GM12878 (cell line): ENCODE measurements around the gene TMSB10. TPM values are rescaled to one million over a fixed set of nuclear protein-coding genes. Genes with fewer than 3 reads are reported as not detected.

Experiments used
- ATAC-seq: fragments of 200-7000 bp; cut with Tn5 transposase; 3 replicates; pipeline ENCODE4 v1.9.1; 2020; ENCODE audit warnings: mild to moderate bottlenecking, moderate library complexity
- BruUV-seq: library from RNA; stranded (reverse); fragments of 400-500 nt; replicated peaks from 2 replicates; lab custom pipeline; 2021; lab: Mats Ljungman, UMichigan
- CTCF ChIA-PET: fragments of 300-600 bp; sonication (Branson Sonifier 250); formaldehyde crosslinking; extraction: SDS; loops from one replicate; lab custom pipeline; 2021; ENCODE audit warnings: inconsistent platforms; lab: Yijun Ruan, JAX
- POLR2A ChIA-PET: fragments of 350-600 bp; formaldehyde crosslinking; extraction: SDS; loops from one replicate; lab custom pipeline; 2021; ENCODE audit warnings: inconsistent platforms; lab: Charles Lee
- RAD21 ChIA-PET: fragments of 300-600 bp; sonication (Branson Sonifier 250); formaldehyde crosslinking; loops from one replicate; lab custom pipeline; 2023; ENCODE audit warnings: antibody characterized with exemption; ENCODE audit not compliant: unreplicated experiment; lab: Charles Lee
- SMC1A ChIA-PET: fragments of 300-600 bp; sonication (Branson Sonifier 250); formaldehyde crosslinking; loops from one replicate; lab custom pipeline; 2023; ENCODE audit not compliant: unreplicated experiment, uncharacterized antibody; lab: Charles Lee
- DNase-seq: peaks from one replicate; pipeline ENCODE4 v3.0.0-alpha.2; 2011; ENCODE audit warnings: low read depth, low spot score
- FAIRE-seq: peaks from 3 replicates; lab custom pipeline; 2011; peaks lifted over from hg19 to GRCh38; lab: Jason Lieb, UNC
- H2AFZ ChIP-seq: 2 replicates; pipeline ENCODE4 v1.6.0; 2011; ENCODE audit warnings: low read depth, low read length, control low read depth; ENCODE audit not compliant: control insufficient read depth
- H3K27ac ChIP-seq: 2 replicates; pipeline ENCODE4 v1.5.1; 2011; ENCODE audit warnings: control low read depth; ENCODE audit not compliant: control insufficient read depth, insufficient read depth
- H3K27me3 ChIP-seq, 2 experiments: replicated peaks in 1 of 2; 2 replicates each; pipeline versions ENCODE4 v1.6.0 to v1.6.1; 2011; ENCODE audit warnings: low read length in 1 of 2; ENCODE audit not compliant: control insufficient read depth in 2 of 2, insufficient read depth in 2 of 2
- H3K36me3 ChIP-seq, 2 experiments: 2 replicates each; pipeline ENCODE4 v1.5.1; 2011; ENCODE audit warnings: low read length in 1 of 2; ENCODE audit not compliant: control insufficient read depth in 2 of 2, insufficient read depth in 2 of 2
- H3K4me1 ChIP-seq: 2 replicates; pipeline ENCODE4 v1.6.1; 2011; ENCODE audit warnings: mild to moderate bottlenecking, low read length, moderate library complexity, mixed read lengths; ENCODE audit not compliant: control insufficient read depth, insufficient read depth
- H3K4me2 ChIP-seq: 2 replicates; pipeline ENCODE4 v1.6.0; 2011; ENCODE audit warnings: control low read depth; ENCODE audit not compliant: control insufficient read depth, insufficient read depth
- H3K4me3 ChIP-seq: fragments of 200-600 bp; sonication (generic); 2 replicates; pipeline ENCODE4 v1.5.1; 2016
- H3K79me2 ChIP-seq: 2 replicates; pipeline ENCODE4 v1.6.0; 2011; ENCODE audit warnings: low read length; ENCODE audit not compliant: control insufficient read depth, insufficient read depth
- H3K9ac ChIP-seq: 2 replicates; pipeline ENCODE4 v1.8.0; 2011; ENCODE audit warnings: low read length, control low read depth, mixed read lengths; ENCODE audit not compliant: control insufficient read depth, insufficient read depth
- H3K9me3 ChIP-seq: replicated peaks from 3 replicates; pipeline ENCODE4 v1.5.1; 2011; ENCODE audit warnings: mild to moderate bottlenecking, low read length; ENCODE audit not compliant: control insufficient read depth, insufficient read depth
- H4K20me1 ChIP-seq: 2 replicates; pipeline ENCODE4 v1.6.0; 2011; ENCODE audit not compliant: control insufficient read depth, insufficient read depth
- BCL3 ChIP-seq: IDR thresholded peaks from 2 replicates; pipeline ENCODE4 v1.6.1; 2011; ENCODE audit warnings: borderline replicate concordance, low read depth, mild to moderate bottlenecking, moderate library complexity, low read length; ENCODE audit not compliant: insufficient read depth, poor library complexity, severe bottlenecking
- CBFB ChIP-seq: IDR thresholded peaks from 2 replicates; pipeline ENCODE4 v1.6.1; 2016; ENCODE audit warnings: antibody characterized with exemption, low read depth
- MLLT1 ChIP-seq: fragments of 450-650 bp; IDR thresholded peaks from 2 replicates; pipeline ENCODE4 v1.6.1; 2016; ENCODE audit warnings: mild to moderate bottlenecking
- NFYA ChIP-seq: IDR thresholded peaks from 2 replicates; pipeline ENCODE4 v1.6.1; 2011; ENCODE audit warnings: low read depth, mild to moderate bottlenecking, low read length, improper control_type of control experiment, borderline replicate concordance
- NR2C2 ChIP-seq: IDR thresholded peaks from 2 replicates; pipeline ENCODE4 v1.6.1; 2011; ENCODE audit warnings: borderline replicate concordance, low read depth; ENCODE audit not compliant: control insufficient read depth, insufficient read length
- POLR2A ChIP-seq: IDR thresholded peaks from 2 replicates; pipeline ENCODE4 v1.6.1; 2011; ENCODE audit warnings: low read depth, mild to moderate bottlenecking, low read length
- SKIL ChIP-seq: fragments of 450-650 bp; IDR thresholded peaks from 2 replicates; pipeline ENCODE4 v1.6.1; 2017; ENCODE audit warnings: mild to moderate bottlenecking, low read depth, inconsistent platforms; ENCODE audit not compliant: poor library complexity, severe bottlenecking
- SPI1 ChIP-seq: IDR thresholded peaks from 2 replicates; pipeline ENCODE4 v1.6.1; 2011; ENCODE audit warnings: low read depth, mild to moderate bottlenecking, low read length, moderate library complexity, borderline replicate concordance; ENCODE audit not compliant: insufficient read depth
- TAF1 ChIP-seq: IDR thresholded peaks from 2 replicates; pipeline ENCODE4 v1.6.1; 2011; ENCODE audit warnings: mild to moderate bottlenecking, low read depth, low read length, borderline replicate concordance
- TCF3 ChIP-seq: IDR thresholded peaks from 2 replicates; pipeline ENCODE4 v1.6.1; 2012; ENCODE audit warnings: low read depth, mild to moderate bottlenecking, low read length, borderline replicate concordance; ENCODE audit not compliant: insufficient read depth
- ZBTB11 ChIP-seq: fragments of 450-650 bp; formaldehyde crosslinking; IDR thresholded peaks from 2 replicates; pipeline ENCODE4 v1.5.0; 2022; ENCODE audit warnings: mild to moderate bottlenecking, missing genetic modification characterization
- ZNF274 ChIP-seq: IDR thresholded peaks from one replicate; pipeline ENCODE4 v1.8.0; 2011; ENCODE audit not compliant: insufficient read length, insufficient read depth
- ZNF622 ChIP-seq: fragments of 450-650 bp; IDR thresholded peaks from 2 replicates; pipeline ENCODE4 v1.6.1; 2017; ENCODE audit warnings: mild to moderate bottlenecking, inconsistent platforms
- WGBS: methylation state at CpG from one replicate; pipeline ENCODE4 v1.1.6; 2016; ENCODE audit warnings: low lambda C conversion rate; ENCODE audit not compliant: insufficient replicate concordance, insufficient coverage; ENCODE audit errors: missing lambda C conversion rate; 5-methylcytosine and 5-hydroxymethylcytosine counted together
- in situ Hi-C: fragments of 300-500 bp; cut with MboI; formaldehyde crosslinking; loops from 9 replicates; pipeline ENCODE4 v1.14.3; 2018; ENCODE audit warnings: mixed read lengths
- intact Hi-C: fragments of 100-400 bp; cut with micrococcal nuclease; formaldehyde crosslinking; loops from one replicate; pipeline ENCODE4 v1.14.2; 2022; ENCODE audit not compliant: unreplicated experiment
- polyA plus RNA-seq, 11 experiments: library from polyadenylated mRNA; depleted of rRNA in 4 of 11; unstranded in 6 of 11; stranded (reverse) in 5 of 11; fragments of >200 nt; fragmentation: Nextera tagmentation in 4 of 11; fragmentation: Illumina TruSeq in 1 of 11; extraction: Ambion mirVana in 4 of 11; extraction: Trizol in 1 of 11; gene quantifications; 1 replicate in 1 of 11; 2 replicates in 10 of 11; pipeline versions ENCODE4 v1.2.1 to v1.2.3, GENCODE V29; 2011 to 2016; ENCODE audit warnings: inconsistent platforms in 2 of 11, missing spikeins in 2 of 11, low read depth in 1 of 11
- total RNA-seq, 4 experiments: library from RNA; depleted of rRNA in 3 of 4; stranded (reverse); fragments of >200 nt in 3 of 4; fragmentation: Illumina TruSeq in 1 of 4; extraction: Trizol in 1 of 4; gene quantifications; 2 replicates each; pipeline versions ENCODE4 v1.2.1 to v1.2.3, GENCODE V29; 2013 to 2021

TMSB10 gene
- total and polyA plus RNA-seq, 10 of the 15 experiments (the other 5 are each of a cell fraction or from before 2014, with no cell fraction given) = 1,406 to 4,860 (median 3,381) TPM

- CTCF ChIA-PET = interaction anchor here (1.0 to 3.4 kb wide), 3 partner anchors 8 to 17 kb away, joined by 5 to 37 read pairs (median 26); no protein-coding TSS in a partner anchor
- Histone ChIP-seq H3K79me2 (peaks cover 20% of the 10 kb centered on the region), H3K4me2 (0 out of 2 replicates have a peak overlapping the region, but pooled peaks have one; percentile 62), H3K4me3 (no peak overlapping the region), H3K4me1 (peaks cover 20% of the 10 kb centered on the region), H4K20me1 (no peaks in the 10 kb centered on the region), H2AFZ (no peak overlapping the region), H3K9ac (no peak overlapping the region), H3K27me3 (no peaks in the 10 kb centered on the region), H3K36me3 (no peaks in the 10 kb centered on the region), H3K9me3 (no peaks in the 10 kb centered on the region; the same call in 2 of the 3 replicates), H3K27ac (no peak overlapping the region; the same call in 1 of the 2 replicates)
- FAIRE-seq (peak; percentile 41), DNase-seq (no peak), ATAC-seq (no peak)
- POLR2A ChIA-PET = interaction anchor here (3.4 to 5.2 kb wide), 2 partner anchors 11 to 20 kb away, joined by 22 to 71 read pairs; no protein-coding TSS in a partner anchor
- no TSS peak for BruUV-seq
- 71% methylated on average over 2 of the region's 2 CpGs for WGBS
- SMC1A ChIA-PET = interaction anchor here (1.1 to 6.0 kb wide), 4 partner anchors 9 to 16 kb away, joined by 3 to 52 read pairs (median 28); no protein-coding TSS in a partner anchor
- RAD21 ChIA-PET = interaction anchor here (0.8 to 3.6 kb wide), 3 partner anchors 11 to 21 kb away, joined by 3 to 28 read pairs (median 5); no protein-coding TSS in a partner anchor
- intact Hi-C loops (no loop called here), in situ Hi-C loops (no loop called here)
- TF ChIP-seq SKIL (no peak), CBFB (no peak), ZNF274 (no peak), TAF1 (no peak), BCL3 (no peak), POLR2A (peak; percentile 42; the same call in 1 of the 2 replicates), SPI1 (no peak), ZBTB11 (CRISPR knock-in tag) (no peak), NR2C2 (peak; percentile 46), NFYA (no peak), TCF3 (no peak), MLLT1 (no peak), ZNF622 (no peak)
These were observed 3.7 kb downstream of the TMSB10 start for GRCh38 chr2:84908948-84909713.
